OCI-LY3 (cell line): ENCODE measurements around the gene HHATL.

ENCODE experiments used
- H2AFZ ChIP-seq: fragments of 200-600, 300-600 bp; shearing (Covaris generic); 2 replicates; pipeline ENCODE4 v1.6.0; 2014; ENCODE audit warnings: antibody characterized with exemption, low read depth, low read length
- H3K27ac ChIP-seq: fragments of 200-600, 300-600 bp; sonication (generic); 2 replicates; pipeline ENCODE4 v1.5.1; 2014; ENCODE audit warnings: mild to moderate bottlenecking, low read length, moderate library complexity, mixed read lengths
- H3K27me3 ChIP-seq: fragments of 200-600, 300-600 bp; sonication (generic); 2 replicates; pipeline ENCODE4 v1.6.1; 2014; ENCODE audit warnings: low read depth, low read length, mixed read lengths
- H3K36me3 ChIP-seq: fragments of 200-600, 300-600 bp; sonication (generic); replicated peaks from 2 replicates; pipeline ENCODE3; 2014; ENCODE audit warnings: low read depth, low read length, mixed read lengths
- H3K4me1 ChIP-seq: fragments of 300-600, 200-600 bp; sonication (generic); 2 replicates; pipeline ENCODE4 v1.6.1; 2014; ENCODE audit warnings: low read length, mixed read lengths
- H3K4me2 ChIP-seq: fragments of 200-600, 300-600 bp; sonication (generic); 2 replicates; pipeline ENCODE4 v1.6.1; 2014; ENCODE audit warnings: low read length, mixed read lengths
- H3K4me3 ChIP-seq: fragments of 300-600, 200-600 bp; sonication (generic); 2 replicates; pipeline ENCODE4 v1.5.1; 2014; ENCODE audit warnings: antibody characterized with exemption, mild to moderate bottlenecking, low read length, moderate library complexity
- H3K79me2 ChIP-seq: fragments of 300-600, 200-600 bp; shearing (Covaris generic); 2 replicates; pipeline ENCODE4 v1.6.1; 2014; ENCODE audit warnings: mild to moderate bottlenecking, low read length, mixed read lengths
- H3K9ac ChIP-seq: fragments of 300-600, 200-600 bp; shearing (Covaris generic); 2 replicates; pipeline ENCODE4 v1.6.0; 2014; ENCODE audit warnings: mild to moderate bottlenecking, low read length, moderate library complexity
- H3K9me3 ChIP-seq: fragments of 200-600, 300-600 bp; shearing (Covaris generic); 2 replicates; pipeline ENCODE4 v1.6.1; 2014; ENCODE audit warnings: low read length, mixed read lengths; ENCODE audit not compliant: insufficient read depth
- H4K20me1 ChIP-seq: fragments of 200-600, 300-600 bp; sonication (generic); 2 replicates; pipeline ENCODE4 v1.6.1; 2016; ENCODE audit warnings: low read length, mixed read lengths; ENCODE audit not compliant: insufficient read depth
- CTCF ChIP-seq: fragments of 200-600, 300-600 bp; sonication (generic); IDR thresholded peaks from 2 replicates; pipeline ENCODE4 v1.5.1; 2014; ENCODE audit warnings: antibody characterized with exemption, low read length, low read depth
- EZH2phosphoT487 ChIP-seq: fragments of 200-600 bp; shearing (Covaris generic); IDR thresholded peaks from 2 replicates; pipeline ENCODE4 v1.6.1; 2018; ENCODE audit warnings: antibody characterized with exemption, mixed run types, low read depth

Gene HHATL

GRCh38 chr3:42749025-42749752, 46.6 kb upstream of the HHATL start:
- no peak overlapping the region for H3K4me3 ChIP-seq
- no peaks in the 10 kb centered on the region for H3K79me2 ChIP-seq
- no peak for TF ChIP-seq CTCF
- TF ChIP-seq EZH2phosphoT487, result no peak
- peaks cover 3% of the 10 kb centered on the region; the same call in 1 of the 2 replicates for H3K4me1 ChIP-seq
- peaks cover 3% of the 10 kb centered on the region; the same call in 1 of the 2 replicates for H3K27me3 ChIP-seq
- no peaks in the 10 kb centered on the region for H4K20me1 ChIP-seq
- H3K27ac ChIP-seq, result no peak overlapping the region
- no peaks in the 10 kb centered on the region for H3K9me3 ChIP-seq
- no peaks in the 10 kb centered on the region for H3K36me3 ChIP-seq
- no peak overlapping the region for H3K4me2 ChIP-seq
- H3K9ac ChIP-seq, result no peak overlapping the region
- no peak overlapping the region for H2AFZ ChIP-seq

GRCh38 chr3:42747581-42747980, 45.0 kb upstream of the HHATL start:
- Histone ChIP-seq H3K9me3 (no peaks in the 10 kb centered on the region), H3K4me3 (no peak overlapping the region), H3K9ac (no peak overlapping the region), H3K4me1 (peaks cover 3% of the 10 kb centered on the region; the same call in 1 of the 2 replicates), H4K20me1 (no peaks in the 10 kb centered on the region), H3K27ac (no peak overlapping the region), H3K79me2 (no peaks in the 10 kb centered on the region), H3K4me2 (no peak overlapping the region), H3K27me3 (no peaks in the 10 kb centered on the region), H3K36me3 (no peaks in the 10 kb centered on the region), H2AFZ (no peak overlapping the region)
- TF ChIP-seq EZH2phosphoT487, result no peak
- TF ChIP-seq CTCF, result no peak

- Histone ChIP-seq H3K4me2 (no peak overlapping the region), H3K9me3 (no peaks in the 10 kb centered on the region), H3K4me1 (peaks cover 3% of the 10 kb centered on the region; the same call in 1 of the 2 replicates), H3K27me3 (no peaks in the 10 kb centered on the region), H3K27ac (no peak overlapping the region), H2AFZ (no peak overlapping the region), H4K20me1 (no peaks in the 10 kb centered on the region), H3K36me3 (no peaks in the 10 kb centered on the region), H3K4me3 (no peak overlapping the region), H3K79me2 (no peaks in the 10 kb centered on the region), H3K9ac (no peak overlapping the region)
- TF ChIP-seq EZH2phosphoT487, result no peak
- TF ChIP-seq CTCF, result no peak
Observed at GRCh38 chr3:42746455-42747450, 44.2 kb upstream of the HHATL start.

GRCh38 chr3:42745776-42746454, 43.3 kb upstream of the HHATL start:
- H3K4me1 ChIP-seq, result peaks cover 3% of the 10 kb centered on the region; the same call in 1 of the 2 replicates
- H2AFZ ChIP-seq, result no peak overlapping the region
- no peak overlapping the region for H3K4me3 ChIP-seq
- no peak overlapping the region for H3K27ac ChIP-seq
- H3K9ac ChIP-seq, result no peak overlapping the region
- H4K20me1 ChIP-seq, result no peaks in the 10 kb centered on the region
- TF ChIP-seq EZH2phosphoT487, result no peak
- no peak for TF ChIP-seq CTCF
- no peaks in the 10 kb centered on the region for H3K27me3 ChIP-seq
- no peak overlapping the region for H3K4me2 ChIP-seq
- H3K79me2 ChIP-seq, result no peaks in the 10 kb centered on the region
- H3K9me3 ChIP-seq, result no peaks in the 10 kb centered on the region
- H3K36me3 ChIP-seq, result no peaks in the 10 kb centered on the region
